Thoracic aorta (tissue), 2 donors: Measurements from ENCODE around the gene GPN2. TPM values are rescaled to one million over a fixed set of nuclear protein-coding genes. Genes with fewer than 3 reads are reported as not detected.

ENCODE experiments used
- ATAC-seq: fragments of 150-250 bp; one replicate; pipeline ENCODE4 v1.8.0; 2017; ENCODE audit warnings: low read depth; ENCODE audit not compliant: insufficient number of reproducible peaks, low FRiP score
- DNase-seq: peaks from one replicate; pipeline ENCODE4 v3.0.0-alpha.2; 2020; ENCODE audit warnings: low spot score
- H3K27ac ChIP-seq, 2 donors: fragments of 200-600 bp; sonication (generic); 1 replicate in 1 of 2; 2 replicates in 1 of 2; pipeline ENCODE4 v1.5.1; 2016; ENCODE audit warnings: mild to moderate bottlenecking in 2 of 2, moderate library complexity in 2 of 2
- H3K27me3 ChIP-seq: fragments of 200-600 bp; sonication (generic); replicated peaks from 2 replicates; pipeline ENCODE4 v1.6.0; 2016; ENCODE audit warnings: mild to moderate bottlenecking; ENCODE audit not compliant: insufficient read depth
- H3K36me3 ChIP-seq: fragments of 200-600 bp; sonication (generic); one replicate; pipeline ENCODE4 v1.5.1; 2016
- H3K4me1 ChIP-seq, 2 donors: fragments of 200-600 bp; sonication (generic); 1 replicate in 1 of 2; 2 replicates in 1 of 2; pipeline versions ENCODE4 v1.5.1 to v1.6.0; 2016; ENCODE audit warnings: low read depth in 2 of 2, mild to moderate bottlenecking in 1 of 2; ENCODE audit not compliant: control insufficient read depth in 1 of 2
- H3K4me3 ChIP-seq: fragments of 200-600 bp; sonication (generic); 2 replicates; pipeline ENCODE4 v1.5.1; 2016; ENCODE audit warnings: mild to moderate bottlenecking
- H3K9me3 ChIP-seq: fragments of 200-600 bp; sonication (generic); 2 replicates; pipeline ENCODE4 v1.5.1; 2016
- CTCF ChIP-seq: fragments of 200-600 bp; sonication (generic); IDR thresholded peaks from one replicate; pipeline ENCODE4 v1.5.1; 2019; ENCODE audit warnings: antibody characterized with exemption
- total RNA-seq, 2 donors: library from RNA; depleted of rRNA; stranded (reverse); fragments of >200 nt; gene quantifications; one replicate each; pipeline versions ENCODE4 v1.1.0 to v1.2.3, GENCODE V29; 2016

GPN2 gene
- total RNA-seq, 2 donors from 2014 or later = 8.8 to 15.0 TPM

- H3K27me3 ChIP-seq = no peaks in the 10 kb centered on the region
- no peaks in the 10 kb centered on the region for H3K9me3 ChIP-seq
- DNase-seq = no peak
- H3K27ac ChIP-seq = no peak overlapping the region
- no peak for TF ChIP-seq CTCF
- no peak for ATAC-seq
- peaks cover 6 to 17% of the 10 kb centered on the region in 2 donors for H3K4me1 ChIP-seq
- no peak overlapping the region for H3K4me3 ChIP-seq
- peaks cover 28% of the 10 kb centered on the region for H3K36me3 ChIP-seq
These were observed 33.6 kb upstream of the GPN2 start for GRCh38 chr1:26923711-26924110.

GRCh38 chr1:26922901-26923300, 32.8 kb upstream of the GPN2 start:
- Histone ChIP-seq H3K27me3 (no peaks in the 10 kb centered on the region), H3K4me1 (peaks cover 6 to 17% of the 10 kb centered on the region in 2 donors), H3K4me3 (peak overlapping the region; percentile 73), H3K27ac (no peak overlapping the region), H3K9me3 (no peaks in the 10 kb centered on the region), H3K36me3 (peaks cover 28% of the 10 kb centered on the region)
- ATAC-seq = no peak
- DNase-seq = no peak
- no peak for TF ChIP-seq CTCF

- DNase-seq (no peak), ATAC-seq (no peak)
- Histone ChIP-seq H3K27ac (no peak overlapping the region), H3K36me3 (peaks cover 23% of the 10 kb centered on the region), H3K4me1 (peaks cover 6 to 17% of the 10 kb centered on the region in 2 donors), H3K9me3 (no peaks in the 10 kb centered on the region), H3K4me3 (peak overlapping the region; percentile 73), H3K27me3 (no peaks in the 10 kb centered on the region)
- no peak for TF ChIP-seq CTCF
These were observed 32.3 kb upstream of the GPN2 start for GRCh38 chr1:26922431-26922729.

GRCh38 chr1:26921540-26922430, 31.7 kb upstream of the GPN2 start, which contains the start of gene NUDC:
Gene NUDC, plus strand, starts transcription at chr1:26921743. Its CDS starts 106 bp downstream, at chr1:26921849.
- peak; percentile 93 for ATAC-seq
- peak within 1 kb of the TSS; percentile 67 to 81 for H3K27ac ChIP-seq

More at GRCh38 chr1:26921540-26922430, 31.7 kb upstream of the GPN2 start, which contains the start of gene NUDC:
- Histone ChIP-seq H3K4me1 (peaks cover 6 to 17% of the 10 kb centered on the region in 2 donors), H3K4me3 (peak within 1 kb of the TSS; percentile 73), H3K27me3 (no peaks in the 10 kb centered on the region), H3K36me3 (peaks cover 20% of the 10 kb centered on the region), H3K9me3 (no peaks in the 10 kb centered on the region)
- no peak for TF ChIP-seq CTCF
- peak; percentile 87 for DNase-seq
